ENCODE data around the gene CEP152. TPM values are rescaled to one million over a fixed set of nuclear protein-coding genes. Genes with fewer than 3 reads are reported as not detected.
A peak's percentile ranks its signal among the peaks of the same experiment; 100 is the strongest.
"Not testable (repeated sequence)": the region's sequence is repeated elsewhere in the genome, so short reads cannot be mapped to it uniquely, and the experiment has no call there.

The CEP152 gene
- total RNA-seq = 1.9 and 4.7 TPM in 2 replicates

- DNase-seq (ENCODE audit: low read depth in 2 of 2) = peak; percentile 69 to 99
These were observed at the start of gene CEP152 for GRCh38 chr15:48810414-48811324. Gene CEP152, minus strand, starts transcription at chr15:48811069. Its CDS starts 5,420 bp downstream, at chr15:48805649.

GRCh38 chr15:48859426-48859825 lies 48.6 kb upstream of the CEP152 start:
- no peak for DNase-seq (ENCODE audit: low read depth in 2 of 2)

DNA sequence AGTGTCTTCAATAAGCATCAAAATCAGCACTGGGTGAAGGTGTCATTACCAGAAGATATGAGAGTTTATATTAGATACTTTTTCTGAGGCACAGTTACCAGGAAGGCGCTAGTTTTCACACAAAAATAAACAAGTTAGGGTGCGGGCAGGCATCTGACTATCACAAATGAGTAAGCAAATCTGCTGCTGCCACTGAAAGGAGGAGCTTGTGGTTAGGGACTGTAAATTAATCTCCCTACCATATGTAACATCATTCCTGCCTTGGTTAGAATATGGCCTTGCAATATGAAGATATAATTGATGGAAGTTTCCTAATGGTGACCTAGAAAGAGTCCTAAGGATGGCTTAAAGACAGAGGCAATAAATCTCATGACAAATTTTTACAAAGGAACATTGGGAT lies 47.5 kb upstream of the CEP152 start:
- DNase-seq (ENCODE audit: low read depth in 2 of 2) = no peak

GRCh38 chr15:48856942-48857341 lies 46.1 kb upstream of the CEP152 start:
- no peak for DNase-seq (ENCODE audit: low read depth in 2 of 2)

DNA sequence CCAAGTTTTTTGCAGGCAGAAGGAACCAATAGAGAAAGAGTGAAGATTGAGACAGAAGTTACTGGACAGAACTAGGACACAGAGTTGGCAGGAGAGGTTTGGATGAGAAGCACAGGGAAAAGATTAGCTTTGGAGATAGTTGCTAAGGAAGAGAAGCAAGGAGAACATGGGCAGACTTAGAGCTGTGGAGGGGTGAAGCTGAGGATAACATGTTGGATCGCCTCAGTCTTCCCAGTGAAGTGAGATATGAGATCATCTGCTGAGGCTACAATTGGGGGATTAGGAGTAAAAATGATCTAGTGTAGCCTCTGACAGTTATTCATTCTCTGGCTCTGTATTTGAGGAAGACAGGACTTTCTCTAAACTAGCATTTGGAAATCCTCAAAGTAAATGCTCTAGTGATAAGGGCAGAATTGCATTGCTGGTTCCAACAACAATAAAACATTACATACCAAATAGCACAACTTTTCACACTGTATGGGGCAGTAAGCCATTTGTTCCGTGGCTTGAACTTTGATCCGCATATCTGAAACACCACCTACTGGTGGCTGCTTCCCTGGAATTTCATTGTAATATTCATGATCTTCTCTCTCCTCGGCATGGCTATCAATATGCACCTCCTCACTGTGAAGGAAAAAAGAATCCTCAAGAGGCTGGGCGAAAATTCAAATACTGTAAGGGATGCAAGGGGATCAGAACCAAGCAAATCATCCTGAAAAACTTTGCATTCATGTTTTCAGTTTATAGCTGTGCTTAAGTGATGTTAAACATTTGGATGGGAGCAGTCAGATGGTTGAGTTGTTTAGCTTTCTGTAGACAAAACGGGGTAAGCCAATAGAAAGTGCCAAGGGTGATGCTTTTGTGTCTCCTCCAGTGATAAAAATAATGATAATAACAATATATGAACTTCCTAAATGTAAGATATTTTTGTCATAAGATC lies 44.9 kb upstream of the CEP152 start:
- peak; percentile 40 to 55 for DNase-seq (ENCODE audit: low read depth in 2 of 2)

GRCh38 chr15:48854434-48854833 lies 43.6 kb upstream of the CEP152 start:
- not testable (repeated sequence) for DNase-seq (ENCODE audit: low read depth in 2 of 2)

DNA sequence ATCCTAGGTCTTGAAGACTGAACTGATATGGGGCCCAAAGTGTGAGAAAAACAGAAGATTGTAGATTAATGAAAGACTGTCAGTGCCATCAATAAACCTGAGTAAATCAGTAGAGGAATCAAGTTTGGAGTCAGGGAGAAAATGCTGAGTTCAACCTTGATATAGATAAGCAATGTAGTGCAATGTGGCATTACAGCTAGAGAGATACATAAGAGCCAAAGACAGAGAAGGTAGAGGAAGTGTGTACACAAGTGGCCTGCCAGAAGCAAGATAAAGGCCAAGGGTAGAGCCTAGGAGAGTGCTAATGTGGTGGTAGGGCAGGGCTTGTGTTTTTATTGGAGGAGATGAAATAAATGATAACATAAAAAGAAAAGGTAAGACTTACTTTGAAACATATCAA lies 41.1 kb upstream of the CEP152 start:
- no peak for DNase-seq (ENCODE audit: low read depth in 2 of 2)

- no peak for DNase-seq (ENCODE audit: low read depth in 2 of 2)
These were observed 39.8 kb upstream of the CEP152 start for GRCh38 chr15:48850648-48851047.

DNA sequence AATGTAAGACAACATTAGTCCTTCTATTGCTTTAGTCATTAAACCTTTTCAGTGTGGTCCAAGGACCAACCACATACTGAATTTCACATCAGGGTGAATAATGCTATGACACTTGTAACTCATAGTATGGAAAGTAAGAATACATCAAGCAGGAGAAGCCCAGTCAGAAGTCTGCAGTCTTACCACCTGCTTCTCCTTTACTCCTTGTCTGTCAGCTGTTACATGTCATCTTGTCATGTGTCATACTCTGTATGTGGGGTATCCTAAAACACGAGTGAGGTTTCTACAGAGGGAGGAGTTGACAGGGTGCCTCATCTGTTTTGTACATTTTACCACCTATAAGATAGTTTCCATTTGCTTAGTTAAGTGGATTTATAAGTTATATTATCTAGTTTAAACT lies 34.3 kb upstream of the CEP152 start:
- no peak for DNase-seq (ENCODE audit: low read depth in 2 of 2)

DNA sequence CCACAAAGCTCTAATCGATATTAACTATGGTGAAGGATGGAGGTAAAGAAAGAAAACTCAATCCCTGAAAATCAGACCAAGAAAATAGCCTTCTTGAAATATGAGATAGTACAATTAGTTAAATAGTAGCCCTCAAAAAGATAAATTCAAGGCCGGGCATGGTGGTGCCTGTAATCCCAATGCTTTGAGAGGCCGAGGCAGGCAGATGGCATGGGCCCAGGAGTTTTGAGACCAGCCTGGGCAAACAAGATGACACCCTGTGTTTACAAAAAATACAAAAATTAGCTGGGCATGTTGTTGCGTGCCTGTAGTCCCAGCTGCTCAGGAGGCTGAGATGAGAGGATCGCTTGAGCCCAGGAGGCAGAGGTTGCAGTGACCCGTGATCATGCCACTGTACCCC lies 31.6 kb upstream of the CEP152 start:
- no peak for DNase-seq (ENCODE audit: low read depth in 2 of 2)

DNA sequence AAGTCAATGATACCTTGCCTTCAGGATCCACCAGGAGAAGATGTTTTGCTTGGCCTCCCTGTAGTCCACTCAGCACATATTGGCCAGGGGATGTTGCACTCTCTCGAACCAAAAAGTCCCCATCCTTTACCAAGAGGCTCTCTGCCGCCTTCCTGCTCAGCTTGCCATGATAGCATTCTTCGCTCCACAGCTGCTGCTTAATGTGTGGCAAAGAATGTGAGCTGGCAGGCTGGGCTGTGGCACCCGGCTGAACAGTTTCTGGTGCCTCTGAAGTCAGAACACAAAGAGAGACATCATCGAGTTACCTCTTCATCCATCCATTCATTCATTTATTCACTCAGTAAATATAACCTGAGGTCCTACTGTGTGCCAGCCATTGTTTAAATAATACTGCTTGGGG lies 23.9 kb upstream of the CEP152 start:
- DNase-seq (ENCODE audit: low read depth in 2 of 2) = no peak

DNA sequence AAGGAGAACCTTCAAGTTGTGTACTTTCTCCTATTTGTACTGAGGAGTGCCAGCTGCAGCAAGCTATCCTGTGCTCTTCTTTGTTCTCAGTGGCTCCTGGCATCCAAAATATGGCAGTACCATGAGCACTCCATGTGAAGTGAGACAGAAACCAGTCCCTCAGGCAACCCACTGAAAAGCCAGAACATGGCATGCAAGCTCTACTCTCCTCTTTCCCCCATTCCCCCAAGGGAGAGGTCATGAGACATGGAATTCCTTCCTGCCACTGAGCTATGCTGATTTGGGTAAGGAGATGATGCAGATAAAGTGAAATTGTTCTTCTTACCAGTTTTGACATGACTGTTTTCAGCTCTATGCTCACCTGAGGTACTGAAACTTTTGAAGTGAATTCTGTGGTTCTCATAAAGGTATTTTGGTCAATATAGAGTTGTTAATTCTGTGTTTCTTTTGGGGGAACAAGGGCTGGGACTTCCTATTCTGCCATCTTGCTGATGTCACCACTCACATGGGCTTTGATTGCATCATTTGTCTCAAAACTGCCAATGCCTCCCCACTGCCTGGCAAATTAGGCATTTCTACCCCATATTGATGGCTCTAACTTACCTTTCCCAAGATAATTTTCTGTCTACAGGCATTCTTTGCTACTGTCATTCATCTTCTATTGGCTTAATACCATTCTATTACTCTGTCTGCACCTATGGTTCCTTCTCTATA lies 22.8 kb upstream of the CEP152 start:
- no peak for DNase-seq (ENCODE audit: low read depth in 2 of 2)

DNA sequence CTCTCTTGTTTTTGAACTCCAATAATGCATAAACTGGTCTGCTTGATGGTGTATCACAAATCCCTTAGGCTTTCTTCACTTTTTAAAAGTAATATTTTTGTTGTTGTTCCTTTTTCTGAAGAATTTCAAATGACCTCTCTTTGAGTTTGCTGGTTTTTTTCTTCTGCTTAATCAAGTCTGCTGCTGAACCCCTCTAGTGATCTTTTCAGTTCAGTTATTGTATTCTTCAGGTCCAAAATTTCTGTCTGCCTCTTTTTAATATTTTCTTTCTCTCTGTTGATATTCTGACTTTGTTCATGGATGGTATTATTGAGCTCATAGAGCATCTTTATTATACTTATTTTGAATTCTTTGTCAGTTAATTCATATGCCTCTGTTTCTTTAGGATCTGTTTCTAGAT lies 21.8 kb upstream of the CEP152 start:
- no peak for DNase-seq (ENCODE audit: low read depth in 2 of 2)

DNA sequence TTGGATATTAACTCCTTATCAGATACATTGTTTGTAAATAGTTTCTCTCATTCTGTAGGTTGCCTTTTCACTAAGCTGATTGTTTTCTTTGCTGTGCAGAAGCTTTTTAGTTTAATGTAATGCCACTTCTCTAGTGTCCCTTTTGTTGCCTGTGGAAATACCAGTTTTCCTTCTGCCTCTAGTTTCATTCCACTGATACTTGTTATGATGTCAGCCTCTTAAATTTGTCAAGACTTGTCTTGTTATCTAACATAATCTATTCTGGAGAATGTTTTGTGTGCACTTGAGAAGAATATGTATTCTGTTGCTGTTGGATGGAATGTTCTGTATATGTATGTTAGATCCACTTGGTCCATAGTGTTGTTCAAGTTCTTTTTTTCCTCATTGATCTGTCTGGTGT lies 18.0 kb upstream of the CEP152 start:
- no peak for DNase-seq (ENCODE audit: low read depth in 2 of 2)

DNA sequence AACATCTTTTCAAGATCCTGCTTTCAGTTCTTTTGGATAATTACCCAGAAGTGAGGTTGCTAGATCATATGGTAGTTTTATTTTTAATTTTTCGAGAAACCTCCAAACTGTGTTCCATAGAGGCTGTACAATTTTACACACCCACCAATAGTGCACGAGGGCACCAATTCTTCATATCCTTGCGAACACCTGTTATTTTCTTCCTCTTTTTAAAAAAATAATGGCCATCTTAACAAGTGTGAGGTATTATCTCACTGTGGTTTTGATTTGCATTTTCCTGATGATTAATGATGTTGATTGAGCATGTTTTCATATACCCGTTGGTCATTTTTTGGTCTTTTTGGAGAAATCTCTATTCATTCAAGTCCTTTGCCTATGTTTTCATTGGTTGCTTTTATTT lies 17.6 kb upstream of the CEP152 start:
- DNase-seq (ENCODE audit: low read depth in 2 of 2) = no peak

DNA sequence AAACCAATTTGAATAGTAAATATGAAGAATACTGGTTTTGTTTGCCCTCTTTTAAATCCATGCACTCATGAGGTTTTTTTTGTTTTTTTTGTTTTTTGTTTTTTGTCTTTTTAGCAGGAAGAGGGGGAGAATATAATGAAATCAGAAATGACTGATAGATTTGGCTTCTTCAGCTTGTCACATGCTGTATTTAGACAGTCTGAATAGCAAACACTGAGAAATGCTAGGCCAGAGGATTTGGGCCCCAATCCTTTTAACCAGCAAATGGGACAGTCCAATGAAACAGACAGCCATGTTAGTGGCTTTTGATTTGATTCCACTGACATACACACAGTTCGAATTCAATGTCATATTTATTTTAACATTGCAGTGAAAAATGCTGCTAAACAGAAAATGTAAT lies 14.2 kb upstream of the CEP152 start:
- no peak for DNase-seq (ENCODE audit: low read depth in 2 of 2)

GRCh38 chr15:48823706-48824105 lies 12.8 kb upstream of the CEP152 start:
- DNase-seq (ENCODE audit: low read depth in 2 of 2) = no peak

- no peak for DNase-seq (ENCODE audit: low read depth in 2 of 2)
These were observed 12.4 kb upstream of the CEP152 start for GRCh38 chr15:48823237-48823636.

DNA sequence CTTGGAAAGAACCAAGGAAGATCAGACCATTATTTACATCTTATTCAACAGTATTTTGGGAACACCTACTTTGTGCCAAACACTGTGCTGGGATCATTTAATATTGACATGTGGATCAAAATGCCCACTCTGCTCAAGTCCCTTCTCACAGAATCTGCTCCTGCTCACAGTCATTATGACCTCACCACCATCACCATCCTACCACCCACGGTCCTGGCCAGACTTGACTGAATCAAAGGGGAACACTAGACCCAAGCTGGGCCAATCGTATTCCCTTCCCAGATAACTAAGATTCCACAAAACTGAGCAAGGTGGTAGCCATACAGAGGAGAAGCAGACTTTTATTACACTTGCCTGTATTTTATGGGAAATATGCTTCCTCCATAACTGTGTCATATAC lies 3.4 kb upstream of the CEP152 start:
- no peak for DNase-seq (ENCODE audit: low read depth in 2 of 2)

DNA sequence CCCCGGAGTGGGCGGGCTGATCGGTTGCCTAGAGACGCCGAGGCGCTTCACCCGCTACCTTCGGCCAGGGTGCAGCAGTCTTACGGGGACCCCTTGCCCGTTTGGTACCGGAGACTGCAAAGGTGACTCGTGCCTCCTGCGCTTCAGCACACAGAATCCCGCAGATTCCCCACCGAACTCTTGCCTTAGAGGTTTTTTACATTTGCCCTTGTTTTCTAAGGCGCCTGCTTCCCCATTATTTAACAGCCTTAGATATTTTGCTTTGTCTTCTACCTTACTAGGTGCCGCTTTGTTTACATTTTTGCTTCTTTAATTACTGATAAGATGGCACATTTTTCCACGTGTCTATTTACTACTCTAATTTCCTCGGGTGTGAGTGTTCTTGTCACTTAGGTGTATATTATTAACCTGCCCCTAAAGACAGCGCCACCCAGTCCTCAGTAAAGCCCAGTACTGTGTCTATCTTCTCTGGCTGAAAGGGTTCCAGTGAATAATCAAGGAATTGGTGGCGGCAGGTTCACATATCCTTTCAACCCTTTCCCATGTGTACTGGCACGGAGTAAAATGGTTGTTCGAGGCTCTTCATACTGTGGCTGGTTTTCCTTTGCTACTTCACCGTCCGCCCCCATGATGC lies 573 bp upstream of the CEP152 start:
- DNase-seq (ENCODE audit: low read depth in 2 of 2) = no peak

DNA sequence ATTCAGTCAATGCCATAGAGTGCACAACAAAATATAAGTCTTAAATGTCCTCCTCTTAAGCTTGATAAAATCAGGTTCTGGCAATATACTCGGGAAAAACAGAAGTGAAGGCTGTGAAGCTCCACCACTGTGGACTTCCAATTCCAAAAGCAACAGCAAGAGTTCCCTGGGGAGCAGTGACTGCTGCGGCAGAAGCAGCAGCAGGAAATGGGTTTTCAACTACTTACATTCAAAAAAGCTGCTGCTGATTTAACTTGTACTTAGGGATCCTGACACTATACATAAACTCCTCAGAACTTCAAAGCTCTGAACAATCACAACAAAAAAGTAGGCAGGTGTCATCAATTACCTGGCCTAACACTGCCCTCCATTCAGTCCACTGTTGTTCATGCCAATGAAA lies 4.7 kb downstream of the CEP152 start:
- peak in 1 of 2 donors; percentile 43 for DNase-seq (ENCODE audit: low read depth in 2 of 2)

Data from dermis microvascular lymphatic vessel endothelial cell (primary cell).